GM18499 (cell line): ENCODE data around the gene BLACAT1.
"Not testable (repeated sequence)": the region's sequence is repeated elsewhere in the genome, so short reads cannot be mapped to it uniquely, and the experiment has no call there.

Experiments used
- ATAC-seq: cut with Tn5 transposase; IDR thresholded peaks from one replicate; pipeline ENCODE4 v1.9.1; 2021; ENCODE audit warnings: moderate number of reproducible peaks; ENCODE audit not compliant: insufficient read depth, unreplicated experiment

Gene BLACAT1

GRCh38 chr1:205422993-205423642, 32.7 kb downstream of the BLACAT1 start:
- ATAC-seq = no peak

- ATAC-seq = no peak
Measured at GRCh38 chr1:205421798-205422197, 34.0 kb downstream of the BLACAT1 start, which contains the start of gene LEMD1. Gene LEMD1 (minus strand): TSS chr1:205422056. CDS start chr1:205420536, 1,520 bp downstream.

DNA sequence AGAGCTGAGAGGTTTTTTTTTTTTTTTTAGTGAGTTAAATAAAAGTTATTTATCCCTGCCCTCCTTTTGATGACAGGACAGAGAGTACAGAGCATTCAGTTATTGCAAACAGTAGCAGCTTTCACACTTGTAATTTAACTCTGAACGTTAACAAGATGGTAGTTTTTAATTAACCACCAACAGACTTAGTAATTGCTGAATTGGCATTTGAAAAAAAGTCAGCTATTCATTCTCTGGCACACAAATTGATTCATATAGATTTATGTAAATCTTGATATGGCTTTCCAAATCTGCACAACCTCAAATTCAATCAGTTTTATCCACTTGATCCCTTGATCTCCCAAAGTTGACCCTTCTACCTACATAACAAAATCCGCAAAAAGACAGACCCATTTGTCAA, 34.9 kb downstream of the BLACAT1 start:
- no peak for ATAC-seq

GRCh38 chr1:205417870-205418635, 37.8 kb downstream of the BLACAT1 start:
- ATAC-seq = no peak

DNA sequence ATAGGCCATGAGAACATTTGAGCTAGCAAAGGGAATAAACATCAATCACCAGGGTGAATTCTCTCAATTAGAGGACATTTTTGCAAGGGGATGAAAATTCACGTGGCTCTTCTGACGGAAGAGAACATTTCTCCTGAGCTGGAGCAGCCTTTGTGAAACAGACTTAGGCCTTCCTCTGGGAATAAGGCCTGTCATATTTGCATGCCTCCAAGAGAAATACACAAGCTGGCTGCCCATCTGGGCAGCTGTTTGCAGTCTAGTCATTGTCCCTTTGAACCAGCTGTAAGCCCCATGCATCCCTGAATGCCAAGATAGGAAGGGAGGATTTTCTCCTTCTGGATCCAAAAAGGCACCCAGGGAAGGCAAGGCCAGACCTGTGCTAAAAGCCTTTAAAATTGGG, 39.5 kb downstream of the BLACAT1 start:
- no peak for ATAC-seq

DNA sequence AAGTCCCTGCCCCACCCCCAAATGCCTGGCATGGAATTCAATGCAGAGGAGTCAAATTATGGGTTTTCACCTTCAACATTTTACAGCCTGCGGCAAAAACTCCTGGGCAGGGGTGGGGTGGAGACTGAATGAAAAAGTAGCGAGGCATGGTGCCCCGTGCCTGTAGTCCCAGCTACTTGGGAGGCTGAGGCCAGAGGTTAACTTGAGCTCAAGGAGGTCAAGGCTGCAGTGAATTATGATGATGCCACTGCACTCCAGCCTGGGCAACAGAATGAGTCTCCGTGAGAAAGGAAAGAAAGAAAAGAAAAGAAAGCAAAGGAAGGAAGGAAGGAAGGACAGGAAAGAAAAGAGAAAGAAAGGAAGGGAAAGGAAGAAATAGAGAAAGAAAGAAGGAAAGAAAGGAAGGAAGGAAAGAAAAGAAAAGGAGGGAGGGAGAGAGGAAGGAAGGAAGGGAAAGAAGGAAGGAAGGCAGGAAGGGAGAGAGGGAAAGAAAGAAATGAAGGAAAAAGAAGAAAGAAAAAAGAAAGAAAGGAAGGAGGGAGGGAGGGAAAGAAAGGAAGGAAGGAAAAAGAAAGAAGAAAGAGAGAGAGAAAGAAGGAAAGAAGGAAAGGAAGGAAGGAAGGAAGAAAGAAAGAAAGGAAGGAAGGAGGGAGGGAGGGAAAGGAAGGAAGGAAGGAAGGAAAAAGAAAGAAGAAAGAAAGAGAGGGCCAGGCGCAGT, 45.1 kb downstream of the BLACAT1 start:
- ATAC-seq = no peak

- no peak for ATAC-seq
Measured at GRCh38 chr1:205407970-205408369, 47.9 kb downstream of the BLACAT1 start.

DNA sequence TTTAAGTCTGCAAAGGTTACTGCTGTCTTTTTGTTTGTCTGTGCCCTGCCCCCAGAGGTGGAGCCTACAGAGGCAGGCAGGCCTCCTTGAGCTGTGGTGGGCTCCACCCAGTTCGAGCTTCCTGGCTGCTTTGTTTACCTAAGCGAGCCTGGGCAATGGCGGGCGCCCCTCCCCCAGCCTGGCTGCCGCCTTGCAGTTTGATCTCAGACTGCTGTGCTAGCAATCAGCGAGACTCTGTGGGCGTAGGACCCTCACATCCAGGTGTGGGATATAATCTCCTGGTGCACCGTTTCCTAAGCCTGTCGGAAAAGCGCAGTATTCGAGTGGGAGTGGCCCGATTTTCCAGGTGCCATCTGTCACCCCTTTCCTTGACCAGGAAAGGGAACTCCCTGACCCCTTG, 49.6 kb downstream of the BLACAT1 start:
- ATAC-seq = not testable (repeated sequence)
